Tibial nerve (tissue), 4 donors: Measurements from ENCODE around the gene NGFR. TPM values are rescaled to one million over a fixed set of nuclear protein-coding genes. Genes with fewer than 3 reads are reported as not detected.

Experiments used
- DNase-seq, 2 donors: peaks; one replicate each; pipeline ENCODE4 v3.0.0-alpha.2; 2019; ENCODE audit warnings: low spot score in 2 of 2
- H3K27ac ChIP-seq, 4 donors: fragments of 200-600 bp; sonication (generic) in 3 of 4; one replicate each; pipeline ENCODE4 v1.5.1; 2017 to 2019; ENCODE audit warnings: mild to moderate bottlenecking in 1 of 4
- H3K27me3 ChIP-seq, 2 donors: fragments of 200-600 bp; sonication (generic) in 1 of 2; one replicate each; pipeline versions ENCODE4 v1.5.1 to v1.6.0; 2017 to 2019
- H3K36me3 ChIP-seq, 3 donors: fragments of 200-600 bp; sonication (generic); one replicate each; pipeline ENCODE4 v1.5.1; 2018 to 2019
- H3K4me1 ChIP-seq, 4 donors: fragments of 200-600 bp; sonication (generic) in 3 of 4; one replicate each; pipeline ENCODE4 v1.5.1; 2017 to 2019
- H3K4me3 ChIP-seq, 4 donors: fragments of 200-600 bp; sonication (generic) in 3 of 4; one replicate each; pipeline ENCODE4 v1.5.1; 2017 to 2019; ENCODE audit warnings: mild to moderate bottlenecking in 1 of 4, moderate library complexity in 1 of 4
- H3K9me3 ChIP-seq, 4 donors: fragments of 200-600 bp; sonication (generic) in 3 of 4; one replicate each; pipeline ENCODE4 v1.5.1; 2017 to 2019
- EP300 ChIP-seq, 2 donors: sonication (generic); formaldehyde crosslinking; IDR thresholded peaks; one replicate each; pipeline ENCODE4 v1.6.1; 2017; ENCODE audit warnings: antibody characterized with exemption in 2 of 2, mild to moderate bottlenecking in 1 of 2
- POLR2A ChIP-seq, 2 donors: fragments of 450-650 bp; IDR thresholded peaks; one replicate each; pipeline ENCODE4 v1.6.1; 2017; ENCODE audit warnings: antibody characterized with exemption in 2 of 2, mild to moderate bottlenecking in 2 of 2, moderate library complexity in 2 of 2
- WGBS, 2 donors: methylation state at CpG; one replicate each; pipeline ENCODE4 v1.1.5; 2018; 5-methylcytosine and 5-hydroxymethylcytosine counted together
- total RNA-seq, 4 donors: library from RNA; depleted of rRNA; stranded (reverse); fragments of >200 nt; gene quantifications; one replicate each; pipeline ENCODE4 v1.1.0, GENCODE V29; 2016
- TF ChIP-seq, protein P1 (sequence below), 5 experiments: fragments of 200-600 bp in 3 of 5; fragments of 450-650 bp in 2 of 5; sonication (generic) in 3 of 5; IDR thresholded peaks; one replicate each; pipeline ENCODE4 v1.5.1; 2016 to 2019; ENCODE audit warnings: antibody characterized with exemption in 5 of 5, mild to moderate bottlenecking in 3 of 5, moderate library complexity in 2 of 5

Gene NGFR
- total RNA-seq, 4 donors from 2014 or later: 205 to 279 (median 238) TPM

DNA sequence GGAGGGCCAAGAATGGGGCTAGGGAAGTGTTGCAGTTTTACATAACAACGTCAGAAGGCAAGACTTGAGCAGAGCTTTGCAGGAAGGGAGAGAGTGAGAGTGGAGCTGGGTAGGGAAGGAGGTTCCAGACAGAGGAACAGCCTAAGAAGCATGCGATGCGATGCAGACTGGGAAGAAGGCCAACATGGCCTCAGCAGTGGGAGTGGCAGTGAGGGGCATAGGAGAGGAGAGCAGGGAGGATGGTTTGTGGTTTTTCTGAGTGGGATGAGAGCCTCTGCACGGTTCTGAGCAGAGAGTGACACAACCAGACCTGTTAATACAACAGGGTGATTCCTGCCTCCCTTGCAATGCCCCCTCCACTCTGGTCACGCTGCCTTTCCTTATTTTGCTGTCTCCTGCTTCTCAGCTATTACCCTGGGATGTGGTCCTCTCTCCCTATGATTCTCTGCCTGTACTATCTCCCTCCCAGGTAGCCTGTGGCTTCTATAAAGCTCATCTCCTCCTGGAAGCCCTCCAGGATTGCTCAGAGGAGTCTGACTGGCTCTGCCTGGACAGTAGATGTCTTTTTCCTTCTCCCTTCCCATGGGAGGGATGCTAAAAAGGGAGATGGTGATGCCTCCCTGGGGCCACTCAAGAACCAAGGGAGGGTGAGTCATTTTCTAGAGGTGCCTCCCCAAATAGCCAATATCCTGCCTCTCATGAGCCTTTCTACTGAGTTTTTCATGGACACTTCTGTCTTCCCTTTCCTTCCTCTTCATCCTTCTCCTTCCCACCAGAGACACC lies 38.7 kb upstream of the NGFR start:
- 17 to 18% methylated on average over 5 of the region's 5 CpGs for WGBS, 2 donors
- TF ChIP-seq POLR2A (IDR thresholded peaks at IDR 0.05) (no peak), EP300 (IDR thresholded peaks at IDR 0.05) (no peak)
- TF ChIP-seq, protein P1, sequence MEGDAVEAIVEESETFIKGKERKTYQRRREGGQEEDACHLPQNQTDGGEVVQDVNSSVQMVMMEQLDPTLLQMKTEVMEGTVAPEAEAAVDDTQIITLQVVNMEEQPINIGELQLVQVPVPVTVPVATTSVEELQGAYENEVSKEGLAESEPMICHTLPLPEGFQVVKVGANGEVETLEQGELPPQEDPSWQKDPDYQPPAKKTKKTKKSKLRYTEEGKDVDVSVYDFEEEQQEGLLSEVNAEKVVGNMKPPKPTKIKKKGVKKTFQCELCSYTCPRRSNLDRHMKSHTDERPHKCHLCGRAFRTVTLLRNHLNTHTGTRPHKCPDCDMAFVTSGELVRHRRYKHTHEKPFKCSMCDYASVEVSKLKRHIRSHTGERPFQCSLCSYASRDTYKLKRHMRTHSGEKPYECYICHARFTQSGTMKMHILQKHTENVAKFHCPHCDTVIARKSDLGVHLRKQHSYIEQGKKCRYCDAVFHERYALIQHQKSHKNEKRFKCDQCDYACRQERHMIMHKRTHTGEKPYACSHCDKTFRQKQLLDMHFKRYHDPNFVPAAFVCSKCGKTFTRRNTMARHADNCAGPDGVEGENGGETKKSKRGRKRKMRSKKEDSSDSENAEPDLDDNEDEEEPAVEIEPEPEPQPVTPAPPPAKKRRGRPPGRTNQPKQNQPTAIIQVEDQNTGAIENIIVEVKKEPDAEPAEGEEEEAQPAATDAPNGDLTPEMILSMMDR (IDR thresholded peaks at IDR 0.05): no peak
- Histone ChIP-seq H3K4me1 (peaks cover 0 to 48% (median 13%) of the 10 kb centered on the region in 4 donors), H3K27me3 (no peaks in the 10 kb centered on the region), H3K4me3 (no peak overlapping the region), H3K36me3 (no peaks in the 10 kb centered on the region), H3K27ac (peak overlapping the region in 2 of 4 donors; percentile 61 to 74), H3K9me3 (no peaks in the 10 kb centered on the region)
- DNase-seq: no peak

DNA sequence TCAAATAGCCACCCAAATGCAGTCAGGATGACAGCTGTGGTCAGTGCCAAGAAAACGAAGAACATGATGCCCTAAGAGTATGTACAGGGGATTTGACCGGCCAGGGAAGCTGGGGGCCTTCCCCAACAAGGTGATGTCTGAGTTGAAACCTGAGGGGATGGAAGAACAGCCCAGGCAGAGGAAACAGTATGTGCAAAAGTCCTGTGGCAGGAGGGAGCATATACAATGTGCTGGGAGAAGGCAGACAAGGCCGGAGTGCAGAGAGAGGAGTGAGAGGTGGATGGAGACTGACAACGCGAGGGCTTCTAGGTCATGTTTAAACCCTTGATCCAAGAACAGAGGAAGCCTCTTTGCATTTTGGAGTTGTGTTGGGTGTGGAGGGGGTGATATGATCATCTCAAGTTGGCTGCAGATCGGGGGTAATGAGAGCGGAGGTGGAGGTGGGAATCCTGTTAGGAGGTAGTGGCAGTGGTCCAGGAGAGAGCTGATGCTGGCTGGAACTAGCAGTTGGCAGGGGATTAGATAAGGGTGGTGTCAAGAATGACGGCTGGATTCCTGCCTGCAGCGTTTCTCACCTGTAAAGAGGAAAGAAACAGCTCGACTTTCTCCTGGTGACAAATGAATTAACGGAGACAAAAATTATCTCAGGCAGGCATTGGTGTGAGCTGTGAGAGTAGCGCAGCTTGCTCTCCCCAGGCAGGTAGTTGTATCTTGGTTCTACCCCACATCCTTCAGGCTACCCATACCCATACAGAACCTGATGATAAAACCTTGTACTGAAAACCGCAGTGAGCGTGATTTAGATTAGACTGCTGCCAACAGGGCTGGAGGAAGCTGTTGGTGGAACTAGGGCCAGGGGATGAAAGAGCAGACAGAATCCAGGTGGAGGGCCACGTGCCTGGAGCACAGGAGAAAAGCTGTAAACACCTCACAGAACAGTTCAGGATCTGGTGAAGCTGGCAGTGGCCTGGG lies 37.2 kb upstream of the NGFR start:
- Histone ChIP-seq H3K9me3 (no peaks in the 10 kb centered on the region), H3K27ac (no peak overlapping the region), H3K36me3 (no peaks in the 10 kb centered on the region), H3K4me1 (peaks cover 0 to 36% (median 13%) of the 10 kb centered on the region in 4 donors), H3K27me3 (no peaks in the 10 kb centered on the region), H3K4me3 (no peak overlapping the region)
- no peak for TF ChIP-seq EP300 (IDR thresholded peaks at IDR 0.05)
- TF ChIP-seq POLR2A (IDR thresholded peaks at IDR 0.05): no peak
- TF ChIP-seq, protein P1 (IDR thresholded peaks at IDR 0.05): no peak
- 74 to 84% methylated on average over 15 of the region's 15 CpGs for WGBS, 2 donors
- no peak for DNase-seq

DNA sequence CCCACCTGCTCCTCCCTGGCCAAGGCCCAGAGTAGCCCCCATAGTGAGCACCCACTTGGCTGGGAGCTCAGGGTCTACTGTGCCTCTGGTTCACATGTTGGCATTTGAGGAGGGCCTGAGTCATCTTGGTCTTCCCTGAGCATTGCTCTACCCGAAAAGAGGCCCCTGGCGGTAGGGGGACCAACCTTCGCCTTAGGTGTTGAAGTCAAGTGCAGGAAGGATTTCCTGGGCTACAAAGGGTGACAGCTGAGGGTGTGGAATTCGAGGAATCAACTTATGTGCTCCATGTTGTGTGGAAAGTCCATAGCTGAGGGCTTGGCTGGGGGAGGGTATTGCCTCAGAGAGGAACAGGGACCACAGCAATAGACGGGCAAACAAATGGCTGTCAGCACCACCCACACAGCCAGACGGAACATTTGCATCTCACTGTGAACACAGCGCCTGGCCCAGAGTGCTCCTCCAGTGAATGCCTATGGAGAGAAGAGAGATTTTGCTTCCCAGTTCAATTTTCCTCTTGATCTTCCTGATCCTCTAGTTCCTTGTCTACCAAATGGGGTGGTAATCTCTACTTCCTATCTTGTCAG lies 35.6 kb upstream of the NGFR start:
- DNase-seq: no peak

DNA sequence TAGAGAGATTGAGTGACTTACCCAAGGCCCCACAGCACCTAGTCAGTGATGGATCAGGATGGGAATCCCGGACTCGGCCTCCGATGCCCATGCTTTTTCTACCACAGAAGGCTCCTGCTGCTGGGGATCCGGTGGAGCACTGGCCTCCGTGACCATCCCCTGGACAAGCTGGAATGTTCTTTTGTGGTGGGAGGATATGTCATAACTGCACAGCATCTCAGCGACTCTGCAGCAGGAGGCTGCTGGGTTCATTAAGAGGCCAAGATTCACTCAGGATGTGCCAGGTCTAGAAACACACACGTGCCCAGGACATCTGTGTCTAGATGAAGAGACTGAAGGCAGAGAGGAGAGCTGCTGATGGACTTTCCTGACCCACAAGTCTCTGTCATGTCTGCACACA lies 34.7 kb upstream of the NGFR start:
- Histone ChIP-seq H3K4me1 (peaks cover 0 to 17% (median 5%) of the 10 kb centered on the region in 4 donors), H3K4me3 (no peak overlapping the region), H3K36me3 (no peaks in the 10 kb centered on the region), H3K27ac (no peak overlapping the region), H3K27me3 (no peaks in the 10 kb centered on the region), H3K9me3 (peaks cover 0 to 11% (median 2%) of the 10 kb centered on the region in 4 donors)
- no peak for DNase-seq
- no peak for TF ChIP-seq EP300 (IDR thresholded peaks at IDR 0.05)
- TF ChIP-seq POLR2A (IDR thresholded peaks at IDR 0.05): no peak
- TF ChIP-seq, protein P1 (IDR thresholded peaks at IDR 0.05): no peak
- WGBS, 2 donors: 77 to 82% methylated on average over 5 to 6 of the region's 7 CpGs

More for the DNA sequence above, 35.6 kb upstream of the NGFR start:
- no peaks in the 10 kb centered on the region for H3K27me3 ChIP-seq
- H3K4me3 ChIP-seq: no peak overlapping the region
- WGBS, 2 donors: 53 to 67% methylated on average over 7 of the region's 7 CpGs
- H3K9me3 ChIP-seq: peaks cover 0 to 10% (median 2%) of the 10 kb centered on the region in 4 donors
- H3K27ac ChIP-seq: no peak overlapping the region
- TF ChIP-seq EP300 (IDR thresholded peaks at IDR 0.05) (no peak), POLR2A (IDR thresholded peaks at IDR 0.05) (no peak)
- TF ChIP-seq, protein P1 (IDR thresholded peaks at IDR 0.05): no peak
- H3K4me1 ChIP-seq: peaks cover 0 to 26% (median 9%) of the 10 kb centered on the region in 4 donors
- H3K36me3 ChIP-seq: no peaks in the 10 kb centered on the region
